C4-2B (cell line): Measurements from ENCODE around the gene TOPBP1.

Source experiments
- ZFX ChIP-seq: fragments of 450-650 bp; IDR thresholded peaks from 2 replicates; pipeline ENCODE4 v1.6.1; 2017
- TF ChIP-seq, protein P1 (sequence below): fragments of 450-650 bp; conservative IDR thresholded peaks from 2 replicates; pipeline ENCODE4 v1.5.1; 2017; ENCODE audit warnings: mild to moderate bottlenecking

DNA sequence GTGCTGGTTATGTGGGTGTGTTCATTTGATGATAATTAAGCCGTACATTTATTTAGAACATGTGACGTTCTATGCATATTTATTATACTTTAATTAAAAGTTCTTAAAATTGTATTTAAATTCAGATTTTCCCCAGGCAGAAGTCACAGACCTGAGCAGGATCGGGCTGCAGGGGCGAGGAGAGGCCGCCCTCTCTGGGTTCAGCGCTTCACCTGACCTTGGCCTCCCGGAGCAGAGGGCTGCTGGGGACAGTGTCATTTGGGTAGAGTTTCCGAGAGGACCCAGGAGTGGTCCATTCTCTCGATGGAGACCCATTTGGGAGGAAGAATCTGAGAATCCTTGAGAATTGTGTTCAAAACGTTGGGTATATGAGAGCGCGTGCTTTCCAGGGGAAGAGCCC, 12.0 kb upstream of the TOPBP1 start:
- TF ChIP-seq, protein P1, sequence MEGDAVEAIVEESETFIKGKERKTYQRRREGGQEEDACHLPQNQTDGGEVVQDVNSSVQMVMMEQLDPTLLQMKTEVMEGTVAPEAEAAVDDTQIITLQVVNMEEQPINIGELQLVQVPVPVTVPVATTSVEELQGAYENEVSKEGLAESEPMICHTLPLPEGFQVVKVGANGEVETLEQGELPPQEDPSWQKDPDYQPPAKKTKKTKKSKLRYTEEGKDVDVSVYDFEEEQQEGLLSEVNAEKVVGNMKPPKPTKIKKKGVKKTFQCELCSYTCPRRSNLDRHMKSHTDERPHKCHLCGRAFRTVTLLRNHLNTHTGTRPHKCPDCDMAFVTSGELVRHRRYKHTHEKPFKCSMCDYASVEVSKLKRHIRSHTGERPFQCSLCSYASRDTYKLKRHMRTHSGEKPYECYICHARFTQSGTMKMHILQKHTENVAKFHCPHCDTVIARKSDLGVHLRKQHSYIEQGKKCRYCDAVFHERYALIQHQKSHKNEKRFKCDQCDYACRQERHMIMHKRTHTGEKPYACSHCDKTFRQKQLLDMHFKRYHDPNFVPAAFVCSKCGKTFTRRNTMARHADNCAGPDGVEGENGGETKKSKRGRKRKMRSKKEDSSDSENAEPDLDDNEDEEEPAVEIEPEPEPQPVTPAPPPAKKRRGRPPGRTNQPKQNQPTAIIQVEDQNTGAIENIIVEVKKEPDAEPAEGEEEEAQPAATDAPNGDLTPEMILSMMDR = no peak
- TF ChIP-seq ZFX = no peak
